ENCODE measurements around the gene URB1. TPM values are rescaled to one million over a fixed set of nuclear protein-coding genes. Genes with fewer than 3 reads are reported as not detected.

URB1 gene
- total and polyA plus RNA-seq, 2 of the 8 experiments (the other 6 are each of a cell fraction or from before 2014, with no cell fraction given), result 8.1 to 28.9 TPM

DNA sequence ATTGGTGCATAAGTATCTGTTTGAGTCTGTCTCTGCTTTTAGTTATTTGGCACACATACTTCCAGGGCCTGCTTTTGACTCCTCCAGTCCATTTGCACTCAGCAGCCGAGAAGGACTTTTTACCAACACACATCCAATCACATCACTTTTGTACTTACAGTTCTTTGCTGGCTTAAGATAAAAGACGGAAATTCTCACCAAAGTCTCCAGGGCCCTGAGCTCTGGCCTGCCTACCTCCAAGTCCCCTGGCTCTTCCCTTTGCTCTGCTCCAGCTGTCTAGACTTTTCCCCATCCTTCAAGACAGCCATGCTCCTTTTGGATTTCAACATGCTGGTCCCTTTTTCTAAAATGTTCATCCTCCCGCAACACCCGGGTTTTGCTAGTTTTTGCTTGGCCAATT lies 17.5 kb upstream of the URB1 start (continued):
- TF ChIP-seq POLR2AphosphoS5 (IDR thresholded peaks at IDR 0.05; ENCODE audit: low read depth, low read length), result no peak
